ACHN (cell line): ENCODE data around the gene HAUS3.

ENCODE experiments used
- DNase-seq: peaks from one replicate; pipeline ENCODE4 v3.0.0-alpha.2; 2015
- in situ Hi-C: cut with HindIII; loops from 2 replicates; pipeline ENCODE4 v1.10.0; 2017; ENCODE audit warnings: low sequenced_read_pairs, low pct_ligation_motif_present, low pct_unique_long_range_greater_than_20kb

HAUS3 gene

GRCh38 chr4:2183394-2183793 lies 58.5 kb downstream of the HAUS3 start:
- in situ Hi-C loops = no loop called here
- DNase-seq = no peak

- in situ Hi-C loops = no loop called here
- no peak for DNase-seq
Observed at GRCh38 chr4:2182994-2183393, 58.9 kb downstream of the HAUS3 start.

GRCh38 chr4:2180410-2180809 lies 61.5 kb downstream of the HAUS3 start:
- in situ Hi-C loops = no loop called here
- no peak for DNase-seq

- no peak for DNase-seq
- in situ Hi-C loops = no loop called here
Observed at GRCh38 chr4:2179717-2180116, 62.2 kb downstream of the HAUS3 start.

GRCh38 chr4:2178986-2179385 lies 62.9 kb downstream of the HAUS3 start:
- no peak for DNase-seq
- in situ Hi-C loops = no loop called here
